Mesenchymal stem cell (in vitro differentiated cells and primary cell): ENCODE results near the gene UCP2. TPM values are rescaled to one million over a fixed set of nuclear protein-coding genes. Genes with fewer than 3 reads are reported as not detected.

Experiments used
- DNase-seq: peaks from one replicate; pipeline ENCODE4 v3.0.0-alpha.2; 2013
- H2AFZ ChIP-seq: one replicate; pipeline ENCODE4 v1.6.1; 2013; ENCODE audit warnings: low read depth, mild to moderate bottlenecking, control low read depth, inconsistent platforms, low read length, moderate library complexity
- H2AK5ac ChIP-seq: 2 replicates; pipeline ENCODE4 v1.6.1; 2013; ENCODE audit warnings: low read length, moderate library complexity, mild to moderate bottlenecking, inconsistent platforms; ENCODE audit not compliant: severe bottlenecking
- H2BK120ac ChIP-seq: one replicate; pipeline ENCODE4 v1.6.1; 2013; ENCODE audit warnings: low read depth, mild to moderate bottlenecking, inconsistent platforms, low read length, moderate library complexity
- H2BK12ac ChIP-seq, 2 experiments: one replicate each; pipeline ENCODE4 v1.6.1; 2013; ENCODE audit warnings: inconsistent platforms in 2 of 2, low read length in 2 of 2, mild to moderate bottlenecking in 2 of 2, moderate library complexity in 2 of 2, control low read depth in 1 of 2
- H2BK15ac ChIP-seq: one replicate; pipeline ENCODE4 v1.6.1; 2013; ENCODE audit warnings: mild to moderate bottlenecking, low read depth, inconsistent platforms; ENCODE audit not compliant: poor library complexity, severe bottlenecking
- H2BK5ac ChIP-seq: 2 replicates; pipeline ENCODE4 v1.6.1; 2013; ENCODE audit warnings: low read depth, mild to moderate bottlenecking, low read length, control low read depth, inconsistent platforms; ENCODE audit not compliant: poor library complexity, severe bottlenecking
- H3K14ac ChIP-seq, 2 experiments: one replicate each; pipeline ENCODE4 v1.6.1; 2013; ENCODE audit warnings: inconsistent platforms in 2 of 2, low read length in 2 of 2, control low read depth in 1 of 2, mild to moderate bottlenecking in 1 of 2, moderate library complexity in 1 of 2
- H3K18ac ChIP-seq, 2 experiments: one replicate each; pipeline ENCODE4 v1.6.1; 2013; ENCODE audit warnings: inconsistent platforms in 2 of 2, low read length in 2 of 2, control low read depth in 1 of 2, low read depth in 1 of 2, mild to moderate bottlenecking in 1 of 2
- H3K23ac ChIP-seq, 2 experiments: one replicate each; pipeline ENCODE4 v1.6.1; 2013; ENCODE audit warnings: inconsistent platforms in 2 of 2, low read length in 2 of 2, mild to moderate bottlenecking in 2 of 2, moderate library complexity in 2 of 2, control low read depth in 1 of 2
- H3K27ac ChIP-seq: 2 replicates; pipeline ENCODE4 v1.5.1; 2013; ENCODE audit warnings: mild to moderate bottlenecking, moderate library complexity, low read length, control low read depth, inconsistent platforms; ENCODE audit not compliant: poor library complexity, severe bottlenecking
- H3K27me3 ChIP-seq, 2 experiments: 2 replicates each; pipeline versions ENCODE4 v1.6.1 to v1.7.0; 2013; ENCODE audit warnings: low read length in 2 of 2, mild to moderate bottlenecking in 2 of 2, moderate library complexity in 2 of 2, control low read depth in 1 of 2, inconsistent platforms in 1 of 2; ENCODE audit not compliant: control insufficient read depth in 1 of 2, insufficient read depth in 1 of 2
- H3K36me3 ChIP-seq, 2 experiments: 2 replicates each; pipeline versions ENCODE4 v1.6.1 to v1.7.0; 2013; ENCODE audit warnings: low read length in 2 of 2, control low read depth in 1 of 2, inconsistent platforms in 1 of 2, low read depth in 1 of 2, mild to moderate bottlenecking in 1 of 2; ENCODE audit not compliant: insufficient read depth in 2 of 2, control insufficient read depth in 1 of 2
- H3K4ac ChIP-seq, 2 experiments: one replicate each; pipeline ENCODE4 v1.6.1; 2013; ENCODE audit warnings: inconsistent platforms in 2 of 2, low read length in 2 of 2, mild to moderate bottlenecking in 2 of 2, moderate library complexity in 2 of 2, control low read depth in 1 of 2, low read depth in 1 of 2
- H3K4me1 ChIP-seq: 2 replicates; pipeline ENCODE4 v1.6.1; 2013; ENCODE audit warnings: low read depth, low read length, control low read depth; ENCODE audit not compliant: control insufficient read depth, insufficient read depth
- H3K4me2 ChIP-seq: 2 replicates; pipeline ENCODE4 v1.6.1; 2013; ENCODE audit warnings: low read length, mild to moderate bottlenecking, inconsistent platforms; ENCODE audit not compliant: poor library complexity, severe bottlenecking
- H3K4me3 ChIP-seq, 2 experiments: 2 replicates each; pipeline versions ENCODE4 v1.5.1 to v1.7.0; 2013; ENCODE audit warnings: low read length in 2 of 2, mild to moderate bottlenecking in 2 of 2, control low read depth in 1 of 2, low read depth in 1 of 2; ENCODE audit not compliant: insufficient read depth in 1 of 2
- H3K79me1 ChIP-seq: replicated peaks from 2 replicates; pipeline ENCODE4 v1.6.1; 2013; ENCODE audit warnings: mild to moderate bottlenecking, control low read depth, low read length, inconsistent platforms; ENCODE audit not compliant: poor library complexity, severe bottlenecking
- H3K9ac ChIP-seq: 2 replicates; pipeline ENCODE4 v1.7.0; 2013; ENCODE audit warnings: mild to moderate bottlenecking, low read length, moderate library complexity
- H3K9me3 ChIP-seq: 2 replicates; pipeline ENCODE4 v1.7.0; 2013; ENCODE audit warnings: mild to moderate bottlenecking, low read length; ENCODE audit not compliant: control insufficient read depth
- H4K8ac ChIP-seq: one replicate; pipeline ENCODE4 v1.6.1; 2013; ENCODE audit warnings: inconsistent platforms, mild to moderate bottlenecking, low read length, moderate library complexity
- H4K91ac ChIP-seq: one replicate; pipeline ENCODE4 v1.6.1; 2013; ENCODE audit warnings: mild to moderate bottlenecking, low read length, inconsistent platforms
- WGBS: methylation state at CpG from one replicate; pipeline ENCODE4 v1.1.7; 2013; ENCODE audit warnings: mixed read lengths; 5-methylcytosine and 5-hydroxymethylcytosine counted together
- polyA plus RNA-seq, 2 experiments: library from polyadenylated mRNA; stranded (reverse); fragments of 200-250 nt; gene quantifications; one replicate each; pipeline ENCODE4 v1.2.3, GENCODE V29; 2013

The UCP2 gene, protein sequence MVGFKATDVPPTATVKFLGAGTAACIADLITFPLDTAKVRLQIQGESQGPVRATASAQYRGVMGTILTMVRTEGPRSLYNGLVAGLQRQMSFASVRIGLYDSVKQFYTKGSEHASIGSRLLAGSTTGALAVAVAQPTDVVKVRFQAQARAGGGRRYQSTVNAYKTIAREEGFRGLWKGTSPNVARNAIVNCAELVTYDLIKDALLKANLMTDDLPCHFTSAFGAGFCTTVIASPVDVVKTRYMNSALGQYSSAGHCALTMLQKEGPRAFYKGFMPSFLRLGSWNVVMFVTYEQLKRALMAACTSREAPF
- 19.7 TPM for polyA plus RNA-seq (2013, experiment 1 of 2)
- polyA plus RNA-seq (2013, experiment 2 of 2) = 20.0 TPM

DNA sequence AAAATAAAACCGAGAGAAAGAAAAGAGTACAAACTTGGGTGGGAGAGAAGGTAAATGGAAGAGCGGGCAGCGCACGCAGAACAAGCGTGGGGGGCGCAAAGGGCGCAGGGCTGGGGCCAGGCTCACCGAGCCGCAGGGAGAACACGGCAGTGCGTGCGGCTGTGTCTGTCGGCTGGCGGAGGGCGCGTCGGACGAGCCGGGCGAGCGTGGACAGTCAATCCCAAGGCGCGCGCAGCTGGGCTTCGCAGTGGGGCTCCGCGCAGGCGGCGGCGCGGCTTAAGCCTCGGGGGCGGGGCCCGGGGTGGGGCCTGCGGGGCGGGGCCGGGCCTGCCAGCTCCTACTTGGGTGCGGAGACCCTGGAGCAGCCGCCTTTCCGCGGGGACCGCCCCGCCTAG is at the start of gene UCP2:
Gene UCP2, minus strand, starts transcription at position 249 of the 395 bp plus-strand sequence. CDS start 4,465 bp downstream, outside the sequence.
- H2AK5ac ChIP-seq = no peak within 1 kb of the TSS
- peaks cover 27% of the 10 kb centered on the region for H3K4me1 ChIP-seq
- H3K9ac ChIP-seq = peak within 1 kb of the TSS; percentile 77
- H3K4me3 ChIP-seq = peak within 1 kb of the TSS; percentile 66 to 89
- H3K27me3 ChIP-seq = peaks cover 0 to 4% of the 10 kb centered on the region in 2 experiments
- peak within 1 kb of the TSS in 1 of 2 experiments; percentile 91 for H3K14ac ChIP-seq
- peak within 1 kb of the TSS; percentile 58 for H3K27ac ChIP-seq
- H4K8ac ChIP-seq = no peak within 1 kb of the TSS
- H2BK15ac ChIP-seq = no peak within 1 kb of the TSS
- no peaks in the 10 kb centered on the region for H3K9me3 ChIP-seq
- 3% methylated on average over 39 of the region's 43 CpGs for WGBS
- peak within 1 kb of the TSS in 1 of 2 experiments; percentile 60 for H2BK12ac ChIP-seq
- DNase-seq = peak; percentile 86
- peaks cover 8% of the 10 kb centered on the region for H3K79me1 ChIP-seq
- no peak within 1 kb of the TSS for H2BK5ac ChIP-seq
- peak within 1 kb of the TSS in 1 of 2 experiments; percentile 63 for H3K4ac ChIP-seq
- no peak within 1 kb of the TSS for H3K23ac ChIP-seq
- H3K36me3 ChIP-seq = peaks cover 0 to 11% of the 10 kb centered on the region in 2 experiments
- peak within 1 kb of the TSS; percentile 60 for H2AFZ ChIP-seq
- no peak within 1 kb of the TSS for H2BK120ac ChIP-seq
- peak within 1 kb of the TSS; percentile 33 to 74 for H3K18ac ChIP-seq
- H4K91ac ChIP-seq = no peak within 1 kb of the TSS
- H3K4me2 ChIP-seq = peak within 1 kb of the TSS; percentile 74

DNA sequence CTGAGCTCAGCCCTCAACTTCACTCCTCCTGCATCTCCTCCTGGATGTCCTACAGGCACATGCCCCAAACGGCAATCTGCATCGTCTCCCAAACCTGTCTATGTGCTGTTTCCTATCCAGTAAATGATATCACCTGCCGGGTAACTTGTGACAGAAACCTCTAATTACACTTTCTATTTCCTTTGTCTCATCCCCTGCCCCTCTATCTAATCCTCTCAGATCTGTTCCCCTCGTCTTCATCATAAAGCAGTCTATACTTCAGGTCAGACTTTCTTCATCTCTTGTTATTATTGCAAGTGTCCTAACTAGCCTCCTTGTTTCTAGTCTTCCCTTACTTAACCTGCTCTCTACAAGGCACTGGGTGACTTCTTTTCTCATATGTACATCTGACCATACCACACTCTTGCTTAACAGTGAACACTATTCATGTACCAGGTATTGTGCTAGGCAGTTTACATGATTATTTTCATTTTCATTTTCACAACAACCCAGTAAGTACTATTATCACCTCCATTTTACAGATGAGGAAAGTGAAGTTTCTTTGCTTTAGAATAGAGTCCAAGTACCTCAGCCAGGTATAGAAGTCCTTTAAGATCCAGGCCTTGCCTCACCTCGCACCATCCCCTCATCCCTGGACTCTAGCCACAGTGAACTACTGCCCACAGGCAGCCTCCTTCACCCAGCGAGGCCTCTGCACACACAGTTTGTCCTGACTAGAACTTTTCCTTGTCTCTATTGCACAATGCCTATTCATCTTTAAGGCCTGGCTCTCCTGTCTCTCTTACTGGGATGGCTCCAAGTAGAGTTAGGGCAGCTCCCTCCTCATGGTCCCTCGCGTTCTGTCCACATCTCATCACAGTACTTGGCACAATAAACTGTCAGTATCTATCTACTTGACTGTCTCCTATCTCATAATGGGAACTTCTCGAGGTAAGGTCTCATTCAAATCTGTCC is 48.4 kb upstream of the UCP2 start:
- Histone ChIP-seq H3K4me2 (no peak overlapping the region), H2BK120ac (no peak overlapping the region), H2BK15ac (no peak overlapping the region), H3K23ac (no peak overlapping the region), H3K9me3 (no peaks in the 10 kb centered on the region), H3K4ac (no peak overlapping the region), H3K18ac (no peak overlapping the region), H2BK12ac (no peak overlapping the region), H2AK5ac (no peak overlapping the region), H2BK5ac (no peak overlapping the region), H3K9ac (no peak overlapping the region), H3K36me3 (peaks cover 48% of the 10 kb centered on the region in 2 experiments), H3K79me1 (peaks cover 2% of the 10 kb centered on the region), H3K4me1 (peaks cover 5% of the 10 kb centered on the region), H4K91ac (no peak overlapping the region), H3K4me3 (no peak overlapping the region), H4K8ac (no peak overlapping the region), H3K14ac (no peak overlapping the region), H3K27me3 (no peaks in the 10 kb centered on the region), H3K27ac (no peak overlapping the region), H2AFZ (no peak overlapping the region)
- 94% methylated on average over 9 of the region's 9 CpGs for WGBS
- no peak for DNase-seq

DNA sequence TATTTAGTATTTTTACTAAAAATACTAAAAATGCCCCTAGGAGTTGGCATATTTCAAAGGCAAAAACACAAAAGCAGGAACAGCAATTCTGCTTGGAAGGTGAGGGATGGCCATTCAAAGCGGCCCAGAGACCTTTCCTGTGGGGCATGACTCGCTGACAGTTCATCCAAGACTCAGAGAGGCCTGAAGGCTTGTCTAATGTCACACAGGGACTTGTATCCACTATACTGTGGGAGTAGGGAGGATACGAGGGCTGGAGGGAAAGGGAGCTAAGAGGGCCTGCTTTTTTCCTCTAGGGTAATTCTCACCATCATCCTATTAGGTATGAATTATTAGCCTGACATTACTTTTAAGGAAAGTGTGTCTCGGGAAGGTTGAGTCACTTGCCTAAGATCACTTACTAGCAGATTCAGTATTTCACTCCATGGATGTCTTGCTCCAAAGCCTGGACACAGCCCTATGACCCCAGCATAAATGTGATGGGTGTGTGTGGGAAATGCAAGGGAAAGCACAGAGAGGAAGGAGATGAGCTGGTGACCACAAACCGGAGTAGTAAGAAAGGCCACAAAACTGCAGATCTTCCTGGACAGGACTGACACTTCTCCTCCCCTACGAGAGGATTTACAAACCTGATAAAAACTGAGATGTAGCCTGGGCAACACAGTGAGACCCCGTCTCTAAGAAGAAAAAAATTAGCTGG is 43.0 kb upstream of the UCP2 start:
- Histone ChIP-seq H3K9ac (peak overlapping the region; percentile 54), H3K4me3 (no peak overlapping the region), H3K27ac (peak overlapping the region; percentile 43), H3K18ac (peak overlapping the region; percentile 19 to 46), H2AK5ac (no peak overlapping the region), H2AFZ (no peak overlapping the region), H2BK15ac (no peak overlapping the region), H3K36me3 (peaks cover 13 to 31% of the 10 kb centered on the region in 2 experiments), H3K27me3 (no peaks in the 10 kb centered on the region), H4K91ac (no peak overlapping the region), H2BK5ac (no peak overlapping the region), H3K4me2 (no peak overlapping the region), H4K8ac (no peak overlapping the region), H2BK12ac (peak overlapping the region; percentile 43 to 59), H2BK120ac (peak overlapping the region; percentile 56), H3K23ac (no peak overlapping the region), H3K4ac (peak overlapping the region in 1 of 2 experiments; percentile 71), H3K79me1 (peaks cover 5% of the 10 kb centered on the region), H3K9me3 (no peaks in the 10 kb centered on the region), H3K4me1 (peaks cover 9% of the 10 kb centered on the region), H3K14ac (no peak overlapping the region)
- DNase-seq = peak; percentile 93
- WGBS = 63% methylated on average over 3 of the region's 7 CpGs
